ENCODE measurements around the gene ATP11C.
"Not testable (repeated sequence)": the region's sequence is repeated elsewhere in the genome, so short reads cannot be mapped to it uniquely, and the experiment has no call there.

Gene ATP11C

DNA sequence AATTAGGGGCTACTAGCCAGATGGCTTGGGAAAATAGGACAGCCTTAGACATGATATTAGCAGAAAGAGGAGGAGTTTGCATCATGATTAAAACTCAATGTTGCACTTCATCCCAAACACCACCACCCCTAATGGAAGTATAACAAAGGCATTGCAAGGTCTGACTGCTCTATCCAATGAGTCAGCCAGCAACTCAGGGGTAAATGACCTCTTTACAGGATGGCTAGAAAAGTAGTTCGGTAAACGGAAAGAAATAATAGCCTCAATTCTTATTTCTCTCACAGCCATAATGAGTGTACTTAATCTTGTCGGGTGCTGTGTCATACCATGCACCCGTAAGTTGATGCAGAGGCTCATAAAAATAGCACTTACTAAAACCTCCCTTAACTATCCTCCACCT, 76.0 kb downstream of the ATP11C start:
- DNase-seq (ENCODE audit: low spot score): not testable (repeated sequence)

DNA sequence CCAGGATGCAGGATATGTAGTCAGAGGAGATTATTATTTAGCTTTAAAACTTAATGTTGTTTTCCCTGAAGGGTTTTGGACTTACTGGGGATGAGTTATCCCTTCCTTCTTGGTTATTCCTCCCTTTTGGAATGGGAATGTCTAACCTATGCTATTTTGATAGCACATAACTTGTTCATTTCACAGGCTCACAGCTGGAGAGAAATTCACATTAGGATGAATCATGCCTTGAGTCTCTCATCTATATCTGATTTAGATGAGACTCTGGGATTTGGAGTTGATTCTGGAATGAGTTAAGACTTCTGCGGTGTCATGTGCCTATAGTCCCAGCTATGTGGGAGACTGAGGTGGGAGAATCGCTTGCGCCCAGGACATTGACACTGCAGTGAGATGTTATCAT, 81.1 kb downstream of the ATP11C start:
- DNase-seq (ENCODE audit: low spot score): no peak

DNA sequence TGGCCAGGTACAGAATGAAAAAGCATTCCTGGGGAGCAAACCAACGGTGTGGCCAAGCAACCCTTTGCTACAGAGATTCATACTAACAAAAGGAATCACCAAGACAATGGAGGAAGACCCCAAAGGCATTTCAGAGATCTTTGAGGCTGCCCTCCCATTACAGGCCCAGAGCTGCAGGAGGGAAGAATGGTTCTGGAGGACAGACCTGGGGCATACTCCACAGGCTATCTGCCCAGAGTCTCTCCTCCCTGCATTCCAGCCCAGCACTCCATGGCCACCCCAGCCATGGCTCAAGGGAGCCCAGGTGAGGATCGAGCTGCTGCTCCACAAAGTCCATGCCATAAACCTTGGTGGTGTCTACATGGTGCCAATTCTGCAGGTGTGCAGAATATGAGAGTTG, 81.9 kb downstream of the ATP11C start:
- no peak for DNase-seq (ENCODE audit: low spot score)

DNA sequence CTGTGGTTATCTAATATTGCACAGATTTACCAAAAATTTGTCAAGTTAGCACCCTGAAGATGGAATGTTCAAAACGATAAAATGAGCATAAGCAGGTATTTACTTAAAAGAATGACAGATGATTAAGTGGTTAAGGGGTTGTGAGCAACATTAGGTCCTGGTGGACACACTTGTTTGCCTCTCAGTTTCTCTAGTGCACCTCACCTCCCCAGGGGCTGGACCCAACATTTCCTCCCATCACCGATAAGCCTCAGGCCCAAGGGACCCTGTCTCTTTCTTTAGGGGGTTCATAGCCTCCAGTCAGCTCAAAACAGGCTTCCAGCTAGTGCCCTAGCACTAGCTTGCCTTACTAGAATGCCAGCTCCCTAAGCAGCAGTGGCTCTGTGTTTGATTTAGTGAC, 88.0 kb downstream of the ATP11C start:
- no peak for DNase-seq (ENCODE audit: low spot score)

DNA sequence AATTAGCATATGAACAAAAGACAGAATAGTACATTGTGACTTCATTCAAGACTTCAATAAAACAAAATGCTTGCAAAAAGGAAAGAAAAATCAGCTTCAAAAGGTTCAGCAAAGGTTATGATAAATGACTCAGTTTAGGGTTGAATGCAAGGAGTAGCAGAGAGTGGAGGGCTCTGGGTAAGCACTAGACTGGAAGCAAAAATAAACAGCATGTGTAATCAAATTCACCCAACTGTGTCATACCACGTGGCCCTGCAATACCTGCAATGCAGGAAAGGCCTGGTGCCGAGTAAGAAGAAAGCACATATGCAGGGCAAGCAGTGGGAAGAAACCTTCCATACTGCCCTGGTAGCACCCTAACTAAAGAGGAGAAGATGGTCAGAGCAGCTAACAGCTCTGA, 88.7 kb downstream of the ATP11C start:
- no peak for DNase-seq (ENCODE audit: low spot score)

DNA sequence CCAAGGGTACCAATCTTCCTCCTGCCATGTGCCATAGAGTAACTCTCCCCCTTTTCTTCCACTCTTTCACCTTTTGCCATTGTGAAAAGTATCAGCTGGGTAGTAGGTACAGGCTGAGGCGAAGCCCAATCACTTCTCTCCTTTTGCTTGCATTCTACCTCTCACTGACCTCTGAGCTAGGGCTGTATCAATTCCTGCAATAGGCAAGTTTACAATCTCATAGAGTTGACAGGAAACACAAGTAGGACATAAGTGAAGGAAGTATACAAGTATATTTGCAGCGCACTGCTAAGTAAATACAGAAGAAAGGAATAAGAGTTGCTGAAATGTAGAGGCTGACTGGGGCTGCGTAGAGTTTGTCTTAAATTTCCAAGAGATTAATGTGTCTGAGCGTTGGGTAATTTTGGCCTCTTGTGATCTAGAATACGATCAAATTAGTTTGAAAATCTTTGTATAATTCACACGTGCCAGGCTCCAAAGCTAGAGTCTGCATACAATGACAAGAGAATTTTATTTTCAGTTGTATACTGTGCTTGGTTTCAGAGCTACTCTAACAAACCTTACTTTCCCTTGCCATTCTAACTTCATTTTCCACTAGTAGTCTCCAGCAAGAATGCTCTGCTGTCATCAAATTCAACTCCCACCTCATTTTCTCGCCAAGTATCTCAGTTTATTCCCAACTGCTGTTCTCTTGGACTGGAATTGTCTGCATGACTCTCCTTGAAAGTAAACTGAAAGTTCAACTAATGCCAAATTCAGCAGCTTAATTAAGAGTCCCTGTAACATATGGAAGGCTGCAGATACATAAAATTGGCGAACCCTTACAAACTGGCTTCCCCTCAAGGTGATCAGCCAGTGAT, 90.3 kb downstream of the ATP11C start:
- no peak for DNase-seq (ENCODE audit: low spot score)

DNA sequence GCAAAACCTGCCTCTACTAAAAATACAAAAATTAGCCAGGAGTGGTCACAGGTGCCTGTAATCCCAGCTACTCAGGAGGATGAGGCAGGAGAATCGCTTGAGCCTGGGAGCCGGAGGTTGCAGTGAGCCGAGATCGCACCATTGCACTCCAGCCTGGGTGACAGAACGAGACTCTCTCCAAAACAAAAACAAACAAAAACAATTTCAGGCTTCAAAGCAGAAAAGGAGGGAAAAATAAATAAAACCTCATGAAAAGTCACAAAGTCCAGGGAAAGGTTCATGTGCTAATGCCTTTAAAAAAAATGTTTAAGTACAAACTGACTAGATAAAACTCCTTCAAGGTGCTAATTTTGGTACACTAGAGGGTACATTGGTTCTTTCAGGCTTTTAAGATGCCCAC, 96.5 kb downstream of the ATP11C start:
- DNase-seq (ENCODE audit: low spot score): not testable (repeated sequence)

DNA sequence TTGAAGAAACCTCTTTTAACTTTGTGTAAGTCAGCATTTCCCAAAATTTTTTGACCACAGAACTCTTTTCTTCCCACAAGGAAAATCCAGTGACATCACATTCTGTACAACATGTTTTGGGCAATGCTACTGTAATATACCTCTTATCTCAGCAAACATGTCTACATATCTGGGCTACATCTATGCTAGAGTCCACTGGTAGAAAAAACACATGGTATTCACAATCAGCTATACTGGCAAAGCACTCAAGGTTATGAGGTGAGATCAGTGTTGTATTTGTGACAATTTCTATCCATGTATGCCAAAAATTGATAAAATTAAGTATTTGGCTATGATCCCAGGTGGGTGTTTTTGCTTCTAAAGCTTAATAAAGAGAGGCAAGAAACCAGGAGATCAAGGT, 98.0 kb downstream of the ATP11C start:
- DNase-seq (ENCODE audit: low spot score): no peak

DNA sequence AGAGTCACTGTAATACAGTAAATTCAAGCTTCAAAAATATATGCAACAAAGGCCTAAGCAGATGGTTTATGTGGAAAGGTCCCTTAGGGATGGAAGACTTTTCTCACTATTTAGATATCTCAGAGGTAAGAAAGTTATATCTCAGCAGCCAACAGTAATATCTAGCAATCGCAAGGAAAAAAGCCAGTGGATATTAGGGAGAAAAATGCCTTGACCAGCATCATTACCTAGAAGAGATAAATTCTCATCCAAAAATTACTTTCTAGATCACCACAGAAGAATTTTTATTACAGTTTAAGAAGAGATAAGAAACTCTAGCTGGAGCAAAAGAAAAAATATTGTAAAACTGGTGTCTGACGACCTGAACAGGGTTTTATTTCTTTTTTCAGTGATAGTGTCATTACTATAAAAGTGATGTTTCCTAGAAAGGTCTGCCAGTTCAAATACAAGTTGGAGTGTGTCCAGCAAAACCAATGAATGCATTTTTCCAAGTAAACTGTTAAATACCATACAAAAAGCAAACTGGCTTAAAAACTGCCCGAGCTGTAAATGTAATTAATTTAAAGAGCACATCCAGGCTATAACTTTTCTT, 100.0 kb downstream of the ATP11C start:
- DNase-seq (ENCODE audit: low spot score): no peak

DNA sequence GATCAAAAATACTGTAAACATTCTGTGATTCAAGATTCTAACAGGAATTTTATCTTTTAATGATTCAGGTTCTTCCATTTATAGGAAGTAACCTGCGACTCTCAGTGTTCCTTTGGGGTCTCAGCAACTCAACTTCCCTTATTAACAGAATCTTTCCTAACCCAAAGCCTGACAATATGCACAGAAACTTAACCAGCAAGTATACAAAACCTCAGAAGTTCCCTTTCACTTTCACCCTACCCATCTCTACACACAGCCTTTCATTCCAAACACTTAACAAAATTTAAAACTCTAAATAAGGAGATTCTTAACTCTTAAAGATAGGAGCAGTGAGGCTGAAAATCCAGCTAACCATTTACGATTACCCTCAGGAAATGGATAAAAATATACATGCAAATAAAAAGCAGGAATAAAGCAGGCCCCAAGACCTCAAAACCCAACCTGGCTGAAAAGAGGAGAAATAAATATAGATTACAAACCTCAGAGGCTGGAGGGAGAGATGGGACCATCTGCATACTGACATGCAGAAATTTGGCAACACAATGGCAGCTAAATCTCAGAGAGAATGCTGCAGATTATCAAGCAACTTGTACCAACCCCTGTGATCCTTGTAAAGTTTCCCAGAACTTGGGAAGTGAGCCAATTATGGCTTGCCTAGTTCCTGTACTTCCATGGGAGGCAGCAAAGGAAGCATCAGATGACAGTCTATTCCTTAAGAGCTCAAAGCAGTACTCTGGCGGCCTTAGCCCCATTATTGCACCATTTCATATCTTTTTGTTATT, 101.0 kb downstream of the ATP11C start:
- DNase-seq (ENCODE audit: low spot score): no peak

DNA sequence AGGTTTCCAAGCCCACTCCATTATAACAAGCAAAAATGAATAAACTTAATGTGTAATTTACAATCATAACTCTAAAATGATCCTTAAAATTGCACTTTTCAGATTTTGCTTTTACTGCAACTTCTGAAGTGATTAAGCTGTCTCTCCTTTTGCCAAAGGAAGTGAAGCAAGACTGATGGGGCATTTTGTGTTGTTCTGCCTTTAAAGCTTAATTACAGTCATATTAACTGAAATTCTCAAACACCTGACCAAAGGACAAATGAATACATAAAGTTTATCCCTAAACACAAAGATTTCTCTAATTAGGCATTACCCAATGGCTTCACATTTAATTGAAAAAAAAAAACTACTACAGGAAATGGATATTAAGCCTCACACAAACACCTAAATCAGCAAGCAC, 101.8 kb downstream of the ATP11C start:
- no peak for DNase-seq (ENCODE audit: low spot score)

DNA sequence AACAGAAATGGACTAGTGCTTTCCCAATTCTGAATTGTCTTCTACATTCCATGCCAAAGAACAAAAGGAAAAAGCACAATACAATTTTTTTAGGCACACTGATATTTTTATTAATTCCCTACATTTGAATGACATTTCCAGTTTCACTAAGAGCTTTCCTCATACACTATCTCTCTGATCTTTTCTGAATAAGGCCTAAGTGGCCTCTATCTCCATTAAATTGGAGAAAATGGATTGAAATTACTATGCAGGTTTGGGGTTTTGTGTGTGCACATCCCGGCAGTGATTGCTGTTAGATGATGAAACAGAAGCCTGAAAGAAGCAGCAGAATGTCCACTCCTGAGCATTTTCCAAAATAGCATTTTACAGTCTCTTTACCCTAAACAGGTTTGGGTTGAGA, 104.0 kb downstream of the ATP11C start:
- no peak for DNase-seq (ENCODE audit: low spot score)

DNA sequence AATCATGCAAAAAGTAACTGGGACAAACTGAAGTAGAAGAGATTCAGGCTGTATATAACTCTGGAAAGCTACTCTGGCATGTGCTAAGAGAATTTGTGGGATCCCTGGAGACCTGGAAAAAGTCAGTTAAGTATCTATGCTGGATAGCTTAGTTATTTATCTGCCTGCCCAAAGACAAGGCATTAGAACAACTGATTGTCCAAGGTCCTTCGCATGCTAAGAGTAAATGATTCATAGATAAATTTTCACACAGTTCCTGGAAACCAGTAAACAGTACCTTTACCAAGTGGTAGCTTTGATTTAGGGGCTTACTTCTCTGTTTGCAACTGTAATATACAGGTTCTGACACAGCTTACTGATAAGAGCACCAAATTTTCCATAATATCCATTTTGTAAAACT, 104.8 kb downstream of the ATP11C start:
- DNase-seq (ENCODE audit: low spot score): no peak

DNA sequence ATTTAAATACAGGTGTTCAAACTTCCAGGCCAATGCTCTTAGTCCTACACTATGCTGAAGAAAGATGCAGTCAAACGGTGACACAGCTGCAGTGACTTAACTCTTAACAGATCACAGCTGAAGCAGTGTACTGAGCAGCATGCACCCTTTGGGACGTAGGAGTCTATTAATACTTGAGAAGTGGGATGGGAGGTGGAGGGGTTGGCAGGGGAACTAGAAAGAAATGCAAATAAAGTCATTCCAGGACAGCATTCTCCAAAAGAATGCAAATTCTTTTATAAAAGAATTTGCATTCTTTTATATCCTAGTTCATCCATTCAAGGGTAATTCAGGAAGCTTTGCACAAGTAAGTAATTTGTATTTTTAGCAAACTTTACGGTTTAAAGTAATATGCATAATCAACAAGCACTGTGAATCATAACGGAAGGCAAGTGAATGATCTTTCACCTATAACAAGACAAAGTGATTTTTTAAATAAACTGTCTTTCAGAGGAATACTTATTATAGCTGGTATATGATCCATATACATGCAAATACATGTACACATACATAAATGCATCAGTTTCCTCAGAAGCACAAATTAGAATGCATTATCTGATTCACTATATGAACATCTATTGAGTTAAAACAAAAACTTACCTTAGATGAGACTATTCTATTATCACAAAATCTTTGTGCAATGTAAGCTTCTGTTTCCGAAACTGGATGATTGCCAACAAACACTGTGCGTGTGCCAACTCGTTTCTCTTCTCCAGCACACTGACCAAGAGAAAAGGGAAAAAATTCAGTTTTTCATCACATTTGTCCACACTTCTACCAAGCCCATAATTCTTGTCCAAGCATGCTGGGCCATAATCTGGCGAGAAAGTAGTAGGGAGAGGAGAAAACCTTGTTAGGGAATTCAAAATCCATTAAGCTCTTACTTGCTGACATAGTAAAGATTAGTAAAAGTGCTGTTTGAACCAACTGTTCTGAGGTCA, 106.5 kb downstream of the ATP11C start:
- DNase-seq (ENCODE audit: low spot score): peak; percentile 27

DNA sequence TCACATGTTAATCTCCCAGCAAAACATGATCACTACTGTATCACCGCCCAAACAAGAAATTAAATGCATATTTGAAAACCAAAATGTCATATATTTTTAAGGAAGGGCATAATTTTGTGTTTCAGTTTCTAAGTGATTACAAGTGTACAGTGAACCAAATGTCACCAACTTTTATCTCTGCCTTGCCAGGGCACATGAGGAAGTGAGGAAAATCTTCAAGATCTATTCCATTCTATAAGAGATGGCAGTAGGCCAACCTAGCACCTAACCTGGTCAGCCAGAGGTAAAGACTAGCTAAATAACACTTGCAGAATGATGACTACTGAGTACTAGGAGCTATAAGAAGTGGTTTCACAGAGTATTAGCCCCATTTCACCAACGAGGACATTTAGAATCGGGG, 107.2 kb downstream of the ATP11C start:
- no peak for DNase-seq (ENCODE audit: low spot score)

DNA sequence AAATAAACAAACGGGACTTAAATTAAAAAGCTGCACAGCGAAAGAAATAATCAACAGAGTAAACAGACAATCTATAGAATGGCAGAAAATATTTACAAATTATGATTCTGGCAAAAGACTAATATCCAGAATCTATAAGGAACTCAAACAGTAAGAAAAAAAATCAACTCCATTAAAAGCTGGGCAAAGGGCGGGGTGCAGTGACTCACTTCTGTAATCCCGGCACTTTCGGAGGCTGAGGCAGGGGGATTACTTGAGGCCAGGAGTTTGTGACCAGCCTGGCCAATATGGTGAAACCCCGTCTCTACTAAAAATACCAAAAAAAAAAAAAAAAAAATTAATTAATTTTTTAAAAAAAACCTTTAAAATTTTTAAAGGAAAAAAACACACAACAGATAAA, 109.0 kb downstream of the ATP11C start:
- DNase-seq (ENCODE audit: low spot score): no peak

DNA sequence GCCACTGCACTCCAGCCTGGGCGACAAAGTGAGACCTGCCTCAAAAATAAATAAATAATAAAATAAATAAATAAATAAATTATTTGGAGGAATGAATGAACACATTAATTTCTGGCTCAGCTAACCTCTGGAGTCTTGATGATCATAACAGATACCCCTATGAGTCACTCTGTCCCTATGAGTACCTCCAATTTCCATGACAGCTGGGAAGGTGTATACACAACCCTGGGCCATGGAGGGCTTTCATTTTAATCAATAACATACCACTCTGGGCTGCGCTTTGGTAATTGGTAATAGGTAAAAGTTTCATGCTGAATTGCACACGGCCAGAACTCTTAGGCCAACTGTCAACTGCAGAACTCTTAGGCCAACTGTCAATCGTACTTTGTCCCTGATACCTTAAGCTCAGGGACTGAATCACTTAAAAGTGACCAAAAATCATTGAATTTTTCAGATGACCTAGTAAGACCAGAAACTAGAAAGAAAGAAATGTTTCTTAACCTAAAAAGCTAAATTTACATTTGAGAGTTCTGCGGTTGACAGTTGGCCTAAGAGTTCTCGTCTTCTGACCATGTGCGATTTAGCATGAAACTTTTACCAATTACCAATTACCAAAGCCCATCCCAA, 112.4 kb downstream of the ATP11C start:
- no peak for DNase-seq (ENCODE audit: low spot score)

DNA sequence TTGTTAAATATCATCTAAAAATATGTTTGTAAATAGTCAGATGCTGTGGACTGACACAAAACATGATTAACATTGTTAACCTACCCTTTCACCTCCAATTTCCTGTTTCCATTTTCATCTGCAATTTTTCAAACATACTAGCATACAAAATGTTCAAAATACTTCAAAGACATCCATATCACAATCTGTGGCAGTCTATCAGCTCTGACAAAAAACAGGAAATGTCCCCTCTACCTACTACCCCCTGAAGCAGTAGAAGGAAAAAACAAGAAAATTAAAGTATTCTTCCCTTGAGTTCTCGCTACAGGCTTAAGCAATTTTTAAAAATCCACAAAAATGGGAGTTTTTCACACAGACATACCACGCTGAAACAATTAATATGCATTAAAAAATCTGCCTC, 116.6 kb downstream of the ATP11C start:
- DNase-seq (ENCODE audit: low spot score): no peak

DNA sequence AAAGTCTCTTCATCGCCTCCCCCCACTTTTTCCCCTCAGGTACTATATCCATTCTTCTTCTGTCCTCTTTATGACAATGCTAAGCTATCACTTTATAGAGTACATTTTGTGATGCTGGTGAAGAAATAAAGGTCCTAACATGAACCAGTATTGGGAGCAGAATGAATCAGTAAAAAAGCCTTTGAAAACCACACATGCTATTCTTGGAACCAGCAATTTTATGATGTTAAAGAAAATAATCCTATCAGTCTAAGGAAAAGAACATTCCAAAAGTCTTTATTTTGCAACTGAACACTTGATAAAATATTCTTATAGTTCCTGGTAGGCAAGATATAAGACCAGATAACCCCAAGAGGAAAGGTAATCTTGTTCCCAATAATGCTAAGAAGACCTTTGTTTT, 117.1 kb downstream of the ATP11C start:
- DNase-seq (ENCODE audit: low spot score): no peak

DNA sequence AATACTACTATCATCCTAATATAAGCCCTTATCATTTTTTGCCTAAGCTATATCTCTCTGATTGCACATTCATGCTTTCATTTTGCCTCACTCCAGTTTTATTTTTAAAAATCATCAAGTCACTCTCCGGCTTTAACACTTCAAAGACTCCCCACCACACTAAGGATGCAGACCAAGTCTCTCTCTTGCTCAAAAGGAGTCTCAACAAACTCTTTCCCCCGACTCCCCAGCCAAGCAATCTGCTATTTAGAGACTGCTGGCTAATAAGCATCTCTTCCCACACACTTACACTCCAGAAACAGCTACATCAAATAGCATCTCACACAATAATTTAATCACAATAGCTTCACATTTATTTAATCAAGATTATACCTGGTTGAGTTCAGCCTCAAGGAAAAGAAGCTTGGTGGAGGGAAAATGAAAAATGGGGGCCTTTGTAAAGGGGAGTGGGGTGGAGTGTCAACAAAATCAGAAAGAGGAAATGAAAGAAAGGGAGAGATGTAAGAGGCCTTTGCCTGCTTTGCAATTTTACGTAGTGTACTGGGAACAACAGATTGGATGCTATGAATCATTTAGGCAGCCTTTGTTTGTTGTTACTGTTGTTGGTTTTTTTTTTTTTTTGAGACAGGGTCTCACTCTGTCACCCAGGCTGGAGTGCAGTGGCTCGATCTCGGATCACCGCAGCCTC, 120.8 kb downstream of the ATP11C start:
- no peak for DNase-seq (ENCODE audit: low spot score)

DNA sequence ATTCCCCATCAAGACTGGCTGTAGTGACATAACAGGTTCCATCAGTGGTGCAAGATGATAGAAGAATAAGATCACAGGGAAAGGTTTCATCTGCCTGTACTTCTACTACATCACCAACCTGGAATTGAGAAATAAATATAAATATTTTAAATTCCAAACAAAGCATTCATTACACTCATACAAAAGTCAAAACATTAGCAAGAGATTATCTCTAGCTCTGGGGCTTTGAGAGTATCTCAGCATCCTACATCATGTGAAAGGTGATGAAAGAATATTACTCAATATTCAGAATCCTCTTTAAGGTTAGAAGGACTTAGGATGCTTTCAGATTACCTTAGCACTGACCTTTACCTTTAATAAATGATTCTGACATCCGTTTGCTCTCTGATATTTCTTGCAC, 128.4 kb downstream of the ATP11C start:
- no peak for DNase-seq (ENCODE audit: low spot score)

All from cerebellar cortex (tissue), 1 donor.